ENCODE measurements around the gene ABI2.

ABI2 gene

DNA sequence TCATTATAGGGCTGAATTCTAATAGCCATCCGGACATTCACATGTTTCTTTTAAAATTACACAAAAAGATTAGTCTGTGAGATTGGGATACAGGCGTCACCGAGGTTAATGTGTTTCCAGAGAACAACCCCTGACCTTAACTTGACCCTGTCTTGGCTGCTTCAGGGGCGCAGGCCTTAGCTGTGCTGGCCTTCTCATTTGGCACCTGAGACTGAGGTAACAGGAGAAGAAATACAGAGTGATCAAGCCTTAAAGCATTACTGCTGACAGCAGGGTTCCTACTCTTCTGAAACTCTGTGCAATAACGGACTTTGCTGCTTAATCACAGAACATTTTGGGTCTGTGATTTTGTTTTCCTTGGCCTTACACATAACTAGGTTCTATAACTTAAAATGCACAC, 114.3 kb downstream of the ABI2 start:
- Histone ChIP-seq H3K4me3 (ENCODE audit: insufficient read depth, low read depth, low read length) (no peak overlapping the region), H3K27ac (ENCODE audit: insufficient read depth, low read depth, low read length, poor library complexity, severe bottlenecking) (no peak overlapping the region), H3K27me3 (ENCODE audit: control insufficient read depth, insufficient read depth, low read length, poor library complexity, severe bottlenecking) (no peaks in the 10 kb centered on the region), H3K4me1 (ENCODE audit: control insufficient read depth, insufficient read depth, low read length) (peaks cover 5% of the 10 kb centered on the region), H3K36me3 (ENCODE audit: control insufficient read depth, insufficient read depth, low read length) (no peaks in the 10 kb centered on the region), H3K9me3 (ENCODE audit: control insufficient read depth, low read length) (no peaks in the 10 kb centered on the region)
- WGBS, 2 experiments: 94 to 98% methylated on average over 5 of the region's 5 CpGs

DNA sequence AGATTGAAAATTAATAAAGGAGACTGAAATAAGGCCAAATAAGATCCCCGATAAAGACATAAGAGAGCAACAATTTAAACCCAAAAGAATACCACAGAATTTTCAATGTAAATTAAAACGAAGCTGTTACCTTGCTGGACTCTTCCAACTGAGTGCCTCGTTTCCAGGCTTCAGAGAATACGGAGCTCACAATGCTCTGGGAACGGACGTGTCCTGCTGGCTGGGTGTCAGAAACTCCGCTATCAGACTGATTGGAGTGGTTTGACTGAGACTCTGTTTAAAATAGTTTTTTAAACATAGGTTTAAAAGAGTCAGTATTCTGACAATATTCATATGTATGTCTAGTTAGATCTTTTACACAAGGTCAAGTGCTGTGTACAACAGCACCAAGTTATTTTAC, 116.5 kb downstream of the ABI2 start:
- no peak overlapping the region for H3K4me3 ChIP-seq (ENCODE audit: insufficient read depth, low read depth, low read length)

DNA sequence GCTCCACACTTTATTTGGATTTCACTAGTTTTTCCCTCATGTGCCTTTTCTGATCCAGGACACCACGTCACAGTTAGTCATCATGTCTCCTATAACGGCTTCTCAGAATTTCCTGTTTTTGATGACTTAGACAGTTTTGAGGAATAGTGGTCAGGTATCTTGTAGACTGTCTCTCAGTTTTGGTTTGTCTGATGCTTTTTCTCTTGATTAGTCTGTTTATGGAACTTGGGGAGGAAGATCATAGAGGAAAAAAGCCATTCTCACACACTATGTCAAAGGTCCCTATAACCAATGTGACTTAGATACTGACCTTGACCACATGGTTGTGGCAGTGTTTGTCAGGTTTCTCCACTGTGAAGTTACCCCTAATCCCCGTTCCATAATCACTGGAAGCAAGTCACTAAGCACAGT, 117.9 kb downstream of the ABI2 start:
- 91 to 96% methylated on average over 3 of the region's 3 CpGs for WGBS, 2 experiments
- no peaks in the 10 kb centered on the region for H3K27me3 ChIP-seq (ENCODE audit: control insufficient read depth, insufficient read depth, low read length, poor library complexity, severe bottlenecking)
- H3K36me3 ChIP-seq (ENCODE audit: control insufficient read depth, insufficient read depth, low read length): no peaks in the 10 kb centered on the region

More for the DNA sequence above, 116.5 kb downstream of the ABI2 start:
- H3K9me3 ChIP-seq (ENCODE audit: control insufficient read depth, low read length): no peaks in the 10 kb centered on the region
- no peak overlapping the region for H3K27ac ChIP-seq (ENCODE audit: insufficient read depth, low read depth, low read length, poor library complexity, severe bottlenecking)
- H3K4me1 ChIP-seq (ENCODE audit: control insufficient read depth, insufficient read depth, low read length): peaks cover 5% of the 10 kb centered on the region
- 93 to 95% methylated on average over 7 of the region's 7 CpGs for WGBS, 2 experiments
- no peaks in the 10 kb centered on the region for H3K36me3 ChIP-seq (ENCODE audit: control insufficient read depth, insufficient read depth, low read length)
- H3K27me3 ChIP-seq (ENCODE audit: control insufficient read depth, insufficient read depth, low read length, poor library complexity, severe bottlenecking): no peaks in the 10 kb centered on the region

DNA sequence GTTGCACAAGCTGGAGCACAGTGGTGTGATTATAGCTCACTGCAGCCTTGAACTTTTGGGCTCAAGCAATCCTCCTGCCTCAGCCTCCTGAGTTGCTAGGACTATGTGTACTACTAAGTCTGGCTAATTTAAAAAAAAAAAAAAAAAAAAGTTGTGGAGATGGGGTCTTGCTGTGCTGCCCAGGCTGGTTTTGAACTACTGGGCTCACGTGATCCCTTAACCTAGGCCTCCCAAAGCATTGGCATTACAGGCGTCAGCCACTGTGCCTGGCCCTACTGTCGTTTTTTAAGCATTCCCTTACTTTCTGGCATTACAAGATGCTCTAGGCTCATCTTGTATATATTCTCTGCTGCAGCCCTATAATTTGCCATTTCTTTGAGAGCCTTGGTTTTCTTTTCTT, 118.6 kb downstream of the ABI2 start:
- no peaks in the 10 kb centered on the region for H3K27me3 ChIP-seq (ENCODE audit: control insufficient read depth, insufficient read depth, low read length, poor library complexity, severe bottlenecking)
- H3K9me3 ChIP-seq (ENCODE audit: control insufficient read depth, low read length): no peaks in the 10 kb centered on the region
- H3K27ac ChIP-seq (ENCODE audit: insufficient read depth, low read depth, low read length, poor library complexity, severe bottlenecking): no peak overlapping the region
- no peak overlapping the region for H3K4me3 ChIP-seq (ENCODE audit: insufficient read depth, low read depth, low read length)
- WGBS, 2 experiments: 86 to 91% methylated on average over 3 of the region's 3 CpGs
- H3K36me3 ChIP-seq (ENCODE audit: control insufficient read depth, insufficient read depth, low read length): peaks cover 4% of the 10 kb centered on the region
- H3K4me1 ChIP-seq (ENCODE audit: control insufficient read depth, insufficient read depth, low read length): no peaks in the 10 kb centered on the region

More for the DNA sequence above, 117.9 kb downstream of the ABI2 start:
- H3K4me1 ChIP-seq (ENCODE audit: control insufficient read depth, insufficient read depth, low read length): no peaks in the 10 kb centered on the region
- H3K27ac ChIP-seq (ENCODE audit: insufficient read depth, low read depth, low read length, poor library complexity, severe bottlenecking): no peak overlapping the region
- no peaks in the 10 kb centered on the region for H3K9me3 ChIP-seq (ENCODE audit: control insufficient read depth, low read length)
- no peak overlapping the region for H3K4me3 ChIP-seq (ENCODE audit: insufficient read depth, low read depth, low read length)

DNA sequence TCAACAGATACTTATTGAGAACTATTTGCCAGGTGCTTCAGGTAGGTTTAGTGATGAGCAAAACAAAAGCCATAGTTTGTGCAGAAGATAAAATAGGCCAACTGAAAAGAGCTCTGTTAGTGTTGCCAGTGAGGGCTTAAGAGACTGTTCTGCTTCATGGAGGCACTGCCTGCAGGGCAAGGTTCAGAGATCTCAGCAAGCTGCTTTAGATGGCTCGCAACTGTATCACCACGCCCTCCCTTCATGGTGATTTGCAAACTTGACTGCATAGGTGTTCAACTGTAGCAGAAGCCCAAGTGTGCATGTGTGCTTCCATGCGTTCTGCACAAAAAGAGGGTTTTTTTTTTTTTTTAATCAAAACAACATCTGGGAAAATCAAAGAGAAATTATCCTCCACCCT, 122.4 kb downstream of the ABI2 start:
- WGBS, 2 experiments: 97 to 99% methylated on average over 3 of the region's 3 CpGs
- Histone ChIP-seq H3K36me3 (ENCODE audit: control insufficient read depth, insufficient read depth, low read length) (peaks cover 4% of the 10 kb centered on the region), H3K4me1 (ENCODE audit: control insufficient read depth, insufficient read depth, low read length) (no peaks in the 10 kb centered on the region), H3K27ac (ENCODE audit: insufficient read depth, low read depth, low read length, poor library complexity, severe bottlenecking) (no peak overlapping the region), H3K27me3 (ENCODE audit: control insufficient read depth, insufficient read depth, low read length, poor library complexity, severe bottlenecking) (no peaks in the 10 kb centered on the region), H3K9me3 (ENCODE audit: control insufficient read depth, low read length) (no peaks in the 10 kb centered on the region), H3K4me3 (ENCODE audit: insufficient read depth, low read depth, low read length) (no peak overlapping the region)

DNA sequence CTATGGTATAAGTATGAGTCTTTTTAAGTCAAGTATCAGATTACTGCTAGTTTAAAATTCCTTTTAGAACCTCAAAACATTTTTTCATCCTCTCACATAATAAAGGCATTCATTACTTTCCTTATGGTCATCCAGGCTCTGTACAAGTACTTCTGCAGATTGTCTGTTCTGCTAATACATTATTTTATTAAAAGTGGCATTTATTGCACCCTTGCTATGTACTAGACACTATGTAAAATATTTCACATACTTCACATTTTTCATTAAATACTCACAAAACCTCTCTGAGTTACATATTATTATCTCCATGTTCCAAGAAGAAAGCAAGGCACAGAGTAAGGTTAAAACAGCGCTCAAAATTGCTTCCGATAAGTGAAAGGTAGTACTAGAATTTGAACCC, 122.8 kb downstream of the ABI2 start:
- Histone ChIP-seq H3K9me3 (ENCODE audit: control insufficient read depth, low read length) (no peaks in the 10 kb centered on the region), H3K4me1 (ENCODE audit: control insufficient read depth, insufficient read depth, low read length) (no peaks in the 10 kb centered on the region), H3K27me3 (ENCODE audit: control insufficient read depth, insufficient read depth, low read length, poor library complexity, severe bottlenecking) (no peaks in the 10 kb centered on the region), H3K36me3 (ENCODE audit: control insufficient read depth, insufficient read depth, low read length) (peaks cover 4% of the 10 kb centered on the region), H3K27ac (ENCODE audit: insufficient read depth, low read depth, low read length, poor library complexity, severe bottlenecking) (no peak overlapping the region), H3K4me3 (ENCODE audit: insufficient read depth, low read depth, low read length) (no peak overlapping the region)
- 91 to 97% methylated on average over 2 of the region's 2 CpGs for WGBS, 2 experiments

DNA sequence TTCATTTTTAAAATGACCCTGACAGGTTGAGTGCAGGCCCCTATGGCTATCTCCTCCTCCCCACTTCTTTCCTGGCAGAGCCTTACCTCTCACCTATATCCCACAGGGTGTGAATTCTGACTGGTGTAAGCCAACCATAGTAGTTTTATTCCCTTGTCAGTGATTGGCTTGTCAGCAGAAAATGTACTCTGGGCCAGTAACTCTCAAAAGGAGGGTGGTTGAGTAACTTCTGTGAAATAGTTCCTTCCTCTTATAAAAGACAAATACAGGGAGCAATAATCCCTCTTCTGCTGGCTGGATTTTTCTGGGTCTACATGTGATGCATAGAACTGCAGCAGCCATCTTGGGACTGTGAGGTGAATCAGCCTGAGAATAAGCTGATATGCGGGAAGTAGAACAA, 123.5 kb downstream of the ABI2 start:
- no peaks in the 10 kb centered on the region for H3K27me3 ChIP-seq (ENCODE audit: control insufficient read depth, insufficient read depth, low read length, poor library complexity, severe bottlenecking)
- WGBS, 2 experiments: 100% methylated on average over 1 of the region's 1 CpG
- H3K4me1 ChIP-seq (ENCODE audit: control insufficient read depth, insufficient read depth, low read length): no peaks in the 10 kb centered on the region
- H3K36me3 ChIP-seq (ENCODE audit: control insufficient read depth, insufficient read depth, low read length): peaks cover 4% of the 10 kb centered on the region
- H3K9me3 ChIP-seq (ENCODE audit: control insufficient read depth, low read length): no peaks in the 10 kb centered on the region
- H3K27ac ChIP-seq (ENCODE audit: insufficient read depth, low read depth, low read length, poor library complexity, severe bottlenecking): no peak overlapping the region
- no peak overlapping the region for H3K4me3 ChIP-seq (ENCODE audit: insufficient read depth, low read depth, low read length)

DNA sequence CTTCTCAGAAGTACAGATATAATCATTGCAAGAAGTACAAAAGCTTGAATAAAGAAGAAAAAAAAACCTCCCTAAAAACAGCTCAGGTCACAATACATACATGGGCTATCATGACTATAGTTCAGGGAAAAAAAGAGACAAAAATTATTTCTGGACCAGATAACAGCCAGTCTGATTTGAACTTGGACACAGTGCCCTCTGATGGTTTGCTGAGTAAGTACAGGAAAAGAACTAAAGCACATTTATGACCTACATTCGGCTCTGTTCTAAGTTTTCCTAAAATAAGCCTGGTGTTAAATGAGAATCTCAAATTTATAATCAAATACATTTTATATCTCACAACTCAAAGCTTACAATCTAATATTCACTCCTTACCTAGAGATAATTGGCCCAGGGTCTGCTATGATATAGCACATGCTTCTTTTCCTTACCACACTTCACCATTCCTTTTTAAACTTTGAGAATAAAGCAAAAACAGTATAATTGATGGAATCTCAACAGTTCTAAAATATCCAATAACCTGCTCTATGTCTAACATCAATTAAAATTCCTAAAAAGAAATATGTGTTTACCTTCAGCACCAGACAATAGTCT, 125.8 kb downstream of the ABI2 start:
- Histone ChIP-seq H3K27me3 (ENCODE audit: control insufficient read depth, insufficient read depth, low read length, poor library complexity, severe bottlenecking) (no peaks in the 10 kb centered on the region), H3K4me3 (ENCODE audit: insufficient read depth, low read depth, low read length) (no peak overlapping the region), H3K4me1 (ENCODE audit: control insufficient read depth, insufficient read depth, low read length) (no peaks in the 10 kb centered on the region), H3K9me3 (ENCODE audit: control insufficient read depth, low read length) (no peaks in the 10 kb centered on the region), H3K27ac (ENCODE audit: insufficient read depth, low read depth, low read length, poor library complexity, severe bottlenecking) (no peak overlapping the region), H3K36me3 (ENCODE audit: control insufficient read depth, insufficient read depth, low read length) (peaks cover 4% of the 10 kb centered on the region)
- 92% methylated on average over 1 of the region's 1 CpG; no CpG with 5 or more reads in 1 of the 2 experiments for WGBS, 2 experiments

DNA sequence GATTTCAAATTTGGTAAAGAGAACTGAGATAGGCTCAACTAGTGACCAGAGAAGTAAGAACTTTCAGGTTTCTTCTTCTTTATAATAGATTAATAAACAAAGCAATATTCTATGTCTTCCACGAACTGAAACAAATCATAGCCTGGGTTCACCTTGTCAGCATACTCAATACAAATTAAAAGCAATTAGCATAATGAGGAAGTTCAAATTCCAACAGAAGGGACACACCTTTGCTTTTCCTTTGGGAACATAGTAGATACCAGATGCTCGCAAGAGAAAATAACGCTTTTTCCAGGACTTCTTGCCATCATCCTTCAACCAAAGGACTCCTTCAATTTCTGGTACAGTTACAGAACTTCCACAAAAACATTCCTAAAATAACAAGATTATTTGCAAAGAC, 127.0 kb downstream of the ABI2 start:
- H3K4me3 ChIP-seq (ENCODE audit: insufficient read depth, low read depth, low read length): no peak overlapping the region
- H3K4me1 ChIP-seq (ENCODE audit: control insufficient read depth, insufficient read depth, low read length): no peaks in the 10 kb centered on the region
- H3K9me3 ChIP-seq (ENCODE audit: control insufficient read depth, low read length): no peaks in the 10 kb centered on the region
- WGBS, 2 experiments: 90 to 97% methylated on average over 3 of the region's 3 CpGs
- no peaks in the 10 kb centered on the region for H3K27me3 ChIP-seq (ENCODE audit: control insufficient read depth, insufficient read depth, low read length, poor library complexity, severe bottlenecking)
- H3K27ac ChIP-seq (ENCODE audit: insufficient read depth, low read depth, low read length, poor library complexity, severe bottlenecking): no peak overlapping the region
- peaks cover 11% of the 10 kb centered on the region for H3K36me3 ChIP-seq (ENCODE audit: control insufficient read depth, insufficient read depth, low read length)

DNA sequence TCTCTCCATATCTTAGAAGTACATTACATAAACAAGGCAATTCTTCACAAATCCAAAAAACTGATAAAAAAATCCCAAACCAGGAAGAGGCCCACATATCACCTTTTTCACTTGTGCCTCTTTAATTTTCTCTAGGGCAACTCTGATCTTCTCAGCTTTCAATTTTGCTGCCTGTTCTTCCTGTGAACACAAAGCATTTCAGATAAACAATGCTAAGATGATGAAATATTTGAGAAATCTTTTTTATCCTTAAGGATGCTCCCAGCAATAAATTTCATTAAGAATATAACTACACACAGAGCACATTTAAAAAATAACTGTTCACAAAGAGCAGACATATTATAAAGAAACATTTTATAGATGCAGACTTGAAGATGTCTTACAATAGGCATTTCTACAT, 133.6 kb downstream of the ABI2 start:
- H3K4me3 ChIP-seq (ENCODE audit: insufficient read depth, low read depth, low read length): no peak overlapping the region

DNA sequence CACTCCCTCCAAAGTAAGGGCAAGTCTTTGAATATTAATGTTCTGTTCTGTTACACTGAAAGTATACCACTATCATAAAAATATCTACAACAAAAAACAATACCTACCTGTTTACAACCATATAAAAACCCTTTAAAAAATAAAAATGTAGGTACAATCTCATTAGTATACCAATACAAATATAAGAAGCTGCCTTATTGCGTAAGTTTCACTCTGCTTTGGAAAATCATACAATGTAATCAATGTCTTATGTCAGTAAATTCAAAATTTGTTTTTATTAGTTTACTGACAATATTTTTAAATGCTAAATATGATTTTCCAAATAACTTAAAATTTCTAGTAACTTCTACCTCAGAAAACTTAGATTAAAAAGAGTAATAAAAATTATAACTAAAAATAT, 134.1 kb downstream of the ABI2 start:
- no peak overlapping the region for H3K4me3 ChIP-seq (ENCODE audit: insufficient read depth, low read depth, low read length)
- H3K9me3 ChIP-seq (ENCODE audit: control insufficient read depth, low read length): no peaks in the 10 kb centered on the region
- WGBS, 2 experiments: no CpG with 5 or more reads among the region's 1 CpG
- H3K27me3 ChIP-seq (ENCODE audit: control insufficient read depth, insufficient read depth, low read length, poor library complexity, severe bottlenecking): no peaks in the 10 kb centered on the region
- no peaks in the 10 kb centered on the region for H3K4me1 ChIP-seq (ENCODE audit: control insufficient read depth, insufficient read depth, low read length)
- peaks cover 6% of the 10 kb centered on the region for H3K36me3 ChIP-seq (ENCODE audit: control insufficient read depth, insufficient read depth, low read length)
- H3K27ac ChIP-seq (ENCODE audit: insufficient read depth, low read depth, low read length, poor library complexity, severe bottlenecking): no peak overlapping the region

More for the DNA sequence above, 133.6 kb downstream of the ABI2 start:
- Histone ChIP-seq H3K36me3 (ENCODE audit: control insufficient read depth, insufficient read depth, low read length) (peaks cover 6% of the 10 kb centered on the region), H3K27me3 (ENCODE audit: control insufficient read depth, insufficient read depth, low read length, poor library complexity, severe bottlenecking) (no peaks in the 10 kb centered on the region), H3K4me1 (ENCODE audit: control insufficient read depth, insufficient read depth, low read length) (no peaks in the 10 kb centered on the region), H3K9me3 (ENCODE audit: control insufficient read depth, low read length) (no peaks in the 10 kb centered on the region), H3K27ac (ENCODE audit: insufficient read depth, low read depth, low read length, poor library complexity, severe bottlenecking) (no peak overlapping the region)
